ENCODE measurements around the gene SNX19.
"Not testable (repeated sequence)": the region's sequence is repeated elsewhere in the genome, so short reads cannot be mapped to it uniquely, and the experiment has no call there.

The SNX19 gene

GRCh38 chr11:130916238-130916855, at the start of gene SNX19:
SNX19 (minus strand) TSS chr11:130916479; CDS start chr11:130915939, 540 bp downstream.
- peak; percentile 22 for DNase-seq

- no peak for DNase-seq
Observed at GRCh38 chr11:130964058-130964792, 47.9 kb upstream of the SNX19 start.

GRCh38 chr11:130947889-130948288, 31.6 kb upstream of the SNX19 start:
- no peak for DNase-seq

- no peak for DNase-seq
Observed at GRCh38 chr11:130947481-130947880, 31.2 kb upstream of the SNX19 start.

- no peak for DNase-seq
Observed at GRCh38 chr11:130947058-130947457, 30.8 kb upstream of the SNX19 start.

- no peak for DNase-seq
Observed at GRCh38 chr11:130945896-130946295, 29.6 kb upstream of the SNX19 start.

- DNase-seq: no peak
Observed at GRCh38 chr11:130940706-130941105, 24.4 kb upstream of the SNX19 start.

GRCh38 chr11:130937051-130937450, 20.8 kb upstream of the SNX19 start:
- no peak for DNase-seq

GRCh38 chr11:130932086-130932712, 15.9 kb upstream of the SNX19 start:
- no peak for DNase-seq

GRCh38 chr11:130924750-130925149, 8.5 kb upstream of the SNX19 start:
- no peak for DNase-seq

- not testable (repeated sequence) for DNase-seq
Observed at GRCh38 chr11:130920612-130921011, 4.3 kb upstream of the SNX19 start.

GRCh38 chr11:130918081-130918480, 1.8 kb upstream of the SNX19 start:
- no peak for DNase-seq

GRCh38 chr11:130916910-130917309, 631 bp upstream of the SNX19 start:
- DNase-seq: no peak

GRCh38 chr11:130915603-130916237, 559 bp downstream of the SNX19 start:
- DNase-seq: no peak

GRCh38 chr11:130913268-130913667, 3.0 kb downstream of the SNX19 start:
- DNase-seq: no peak

- DNase-seq: no peak
Observed at GRCh38 chr11:130912552-130912951, 3.7 kb downstream of the SNX19 start.

- no peak for DNase-seq
Observed at GRCh38 chr11:130911306-130911705, 5.0 kb downstream of the SNX19 start.

GRCh38 chr11:130909650-130910049, 6.6 kb downstream of the SNX19 start:
- no peak for DNase-seq

GRCh38 chr11:130908770-130909625, 7.3 kb downstream of the SNX19 start:
- DNase-seq: no peak

- DNase-seq: no peak
Observed at GRCh38 chr11:130908061-130908460, 8.2 kb downstream of the SNX19 start.

GRCh38 chr11:130907229-130907628, 9.1 kb downstream of the SNX19 start:
- DNase-seq: no peak

- DNase-seq: no peak
Observed at GRCh38 chr11:130906616-130907015, 9.7 kb downstream of the SNX19 start.

- no peak for DNase-seq
Observed at GRCh38 chr11:130905512-130905911, 10.8 kb downstream of the SNX19 start.
